IMR-90 (cell line): Measurements from ENCODE around the gene DNTT. TPM values are rescaled to one million over a fixed set of nuclear protein-coding genes. Genes with fewer than 3 reads are reported as not detected.

Experiments
- ATAC-seq: fragments of 200-7000 bp; cut with Tn5 transposase; 2 replicates; pipeline ENCODE4 v1.9.1; 2020; ENCODE audit warnings: low read depth, mild to moderate bottlenecking, moderate library complexity
- BruUV-seq: library from RNA; stranded (reverse); fragments of 400-500 nt; replicated peaks from 2 replicates; lab custom pipeline; 2021; lab: Mats Ljungman, UMichigan
- CTCF ChIA-PET: fragments of 300-600 bp; formaldehyde crosslinking; extraction: SDS; loops from one replicate; lab custom pipeline; 2021; ENCODE audit warnings: antibody characterized with exemption; lab: Yijun Ruan, JAX
- POLR2A ChIA-PET: fragments of 300-600 bp; sonication (Branson Sonifier 250); formaldehyde crosslinking; loops from one replicate; lab custom pipeline; 2022; ENCODE audit warnings: antibody characterized with exemption; ENCODE audit not compliant: unreplicated experiment; lab: Charles Lee
- DNase-seq: peaks from one replicate; pipeline ENCODE4 v3.0.0; 2013
- H2AFZ ChIP-seq: replicated peaks from 2 replicates; pipeline ENCODE3; 2013; ENCODE audit warnings: low read length, mild to moderate bottlenecking; ENCODE audit not compliant: poor library complexity
- H2AK5ac ChIP-seq: 2 replicates; pipeline ENCODE4 v1.6.1; 2013; ENCODE audit warnings: low read depth, low read length, inconsistent platforms
- H2AK9ac ChIP-seq: replicated peaks from 2 replicates; pipeline ENCODE3; 2013; ENCODE audit warnings: mild to moderate bottlenecking, low read depth, low read length, moderate library complexity; ENCODE audit not compliant: poor library complexity
- H2BK120ac ChIP-seq: 2 replicates; pipeline ENCODE4 v1.6.1; 2013; ENCODE audit warnings: low read depth, low read length, inconsistent platforms
- H2BK15ac ChIP-seq: 3 replicates; pipeline ENCODE4 v1.6.1; 2013; ENCODE audit warnings: low read depth, low read length, inconsistent platforms
- H2BK20ac ChIP-seq: 2 replicates; pipeline ENCODE4 v1.6.1; 2013; ENCODE audit warnings: low read depth, mild to moderate bottlenecking, inconsistent platforms, low read length, moderate library complexity
- H2BK5ac ChIP-seq: 2 replicates; pipeline ENCODE4 v1.6.1; 2013; ENCODE audit warnings: mild to moderate bottlenecking, low read depth, low read length, inconsistent platforms; ENCODE audit not compliant: poor library complexity, severe bottlenecking
- H3K14ac ChIP-seq: replicated peaks from 2 replicates; pipeline ENCODE4 v1.6.1; 2013; ENCODE audit warnings: low read depth, low read length, inconsistent platforms
- H3K18ac ChIP-seq: 2 replicates; pipeline ENCODE4 v1.6.1; 2013; ENCODE audit warnings: low read depth, low read length, control low read depth
- H3K23ac ChIP-seq: 2 replicates; pipeline ENCODE4 v1.6.1; 2013; ENCODE audit warnings: low read depth, low read length, inconsistent platforms
- H3K27ac ChIP-seq: 2 replicates; pipeline ENCODE4 v1.5.1; 2013; ENCODE audit warnings: mild to moderate bottlenecking, control low read depth, low read length; ENCODE audit not compliant: insufficient read depth
- H3K27me3 ChIP-seq: 2 replicates; pipeline ENCODE4 v1.6.1; 2013; ENCODE audit warnings: low read length; ENCODE audit not compliant: control insufficient read depth, insufficient read depth
- H3K36me3 ChIP-seq: 2 replicates; pipeline ENCODE4 v1.6.1; 2013; ENCODE audit warnings: low read length, mixed read lengths; ENCODE audit not compliant: control insufficient read depth, insufficient read depth
- H3K4ac ChIP-seq: 2 replicates; pipeline ENCODE4 v1.6.1; 2013; ENCODE audit warnings: low read depth, low read length, inconsistent platforms
- H3K4me1 ChIP-seq: 2 replicates; pipeline ENCODE4 v1.6.1; 2013; ENCODE audit warnings: low read length, mixed read lengths; ENCODE audit not compliant: control insufficient read depth, insufficient read depth
- H3K4me2 ChIP-seq: 2 replicates; pipeline ENCODE4 v1.6.1; 2013; ENCODE audit warnings: low read depth, mild to moderate bottlenecking, control low read depth, low read length, moderate library complexity
- H3K4me3 ChIP-seq: 2 replicates; pipeline ENCODE4 v1.5.1; 2013; ENCODE audit warnings: low read depth, mild to moderate bottlenecking, control low read depth, low read length, moderate library complexity; ENCODE audit not compliant: insufficient read depth
- H3K56ac ChIP-seq: 2 replicates; pipeline ENCODE4 v1.6.1; 2013; ENCODE audit warnings: low read length, inconsistent platforms; ENCODE audit not compliant: insufficient read depth; ENCODE audit errors: extremely low read depth
- H3K79me1 ChIP-seq, 2 experiments: 2 replicates each; pipeline ENCODE4 v1.6.1; 2013; ENCODE audit warnings: low read length in 2 of 2, inconsistent platforms in 1 of 2, low read depth in 1 of 2
- H3K9ac ChIP-seq: 2 replicates; pipeline ENCODE4 v1.6.1; 2013; ENCODE audit warnings: low read depth, low read length, control low read depth
- H3K9me1 ChIP-seq: 2 replicates; pipeline ENCODE4 v1.6.1; 2013; ENCODE audit warnings: low read length, inconsistent platforms; ENCODE audit not compliant: insufficient read depth
- H3K9me3 ChIP-seq: 2 replicates; pipeline ENCODE4 v1.6.1; 2013; ENCODE audit warnings: low read length; ENCODE audit not compliant: control insufficient read depth, insufficient read depth
- H4K20me1 ChIP-seq: 2 replicates; pipeline ENCODE4 v1.6.1; 2013; ENCODE audit warnings: low read length, inconsistent platforms; ENCODE audit not compliant: insufficient read depth
- H4K5ac ChIP-seq: 2 replicates; pipeline ENCODE4 v1.6.1; 2013; ENCODE audit warnings: mild to moderate bottlenecking, low read depth, low read length, control low read depth
- H4K8ac ChIP-seq, 2 experiments: 2 replicates each; pipeline ENCODE4 v1.6.1; 2013; ENCODE audit warnings: low read depth in 2 of 2, low read length in 2 of 2, control low read depth in 1 of 2, inconsistent platforms in 1 of 2
- H4K91ac ChIP-seq: 2 replicates; pipeline ENCODE4 v1.6.1; 2013; ENCODE audit warnings: low read depth, low read length, inconsistent platforms; ENCODE audit not compliant: insufficient read depth
- BHLHE40 ChIP-seq: fragments of 150-350 bp; IDR thresholded peaks from 2 replicates; pipeline ENCODE4 v1.6.1; 2016; ENCODE audit warnings: mild to moderate bottlenecking, low read depth, low read length
- CEBPB ChIP-seq: IDR thresholded peaks from 2 replicates; pipeline ENCODE4 v1.6.1; 2012; ENCODE audit warnings: low read depth, low read length, improper control_type of control experiment
- CHD1 ChIP-seq: IDR thresholded peaks from 2 replicates; pipeline ENCODE4 v1.6.1; 2012; ENCODE audit warnings: low read depth, low read length, improper control_type of control experiment
- FOS ChIP-seq: fragments of 150-350 bp; IDR thresholded peaks from 2 replicates; pipeline ENCODE4 v1.6.1; 2016; ENCODE audit warnings: low read depth, low read length
- MAFK ChIP-seq: IDR thresholded peaks from 2 replicates; pipeline ENCODE4 v1.6.1; 2012; ENCODE audit warnings: low read depth, low read length, improper control_type of control experiment
- MAZ ChIP-seq: IDR thresholded peaks from 2 replicates; pipeline ENCODE4 v1.6.1; 2012; ENCODE audit warnings: low read depth, mild to moderate bottlenecking, low read length, improper control_type of control experiment, moderate library complexity, borderline replicate concordance
- MXI1 ChIP-seq: IDR thresholded peaks from 2 replicates; pipeline ENCODE4 v1.6.1; 2012; ENCODE audit warnings: low read depth, mild to moderate bottlenecking, low read length, moderate library complexity, borderline replicate concordance
- NFE2L2 ChIP-seq: fragments of 150-350 bp; IDR thresholded peaks from 2 replicates; pipeline ENCODE4 v1.6.1; 2016; ENCODE audit warnings: low read depth, mild to moderate bottlenecking, low read length
- POLR2A ChIP-seq: IDR thresholded peaks from 2 replicates; pipeline ENCODE4 v1.6.1; 2012; ENCODE audit warnings: mild to moderate bottlenecking, low read depth, low read length
- RAD21 ChIP-seq: IDR thresholded peaks from 2 replicates; pipeline ENCODE4 v1.6.1; 2012; ENCODE audit warnings: low read length, improper control_type of control experiment
- RCOR1 ChIP-seq: IDR thresholded peaks from 2 replicates; pipeline ENCODE4 v1.6.1; 2012; ENCODE audit warnings: mild to moderate bottlenecking, low read length, improper control_type of control experiment; ENCODE audit not compliant: insufficient replicate concordance
- RFX5 ChIP-seq: IDR thresholded peaks from 2 replicates; pipeline ENCODE4 v1.8.0; 2012; ENCODE audit warnings: low read depth, mild to moderate bottlenecking, low read length, moderate library complexity
- SMC3 ChIP-seq: fragments of 150-350 bp; IDR thresholded peaks from 2 replicates; pipeline ENCODE4 v1.6.1; 2016; ENCODE audit warnings: low read depth, mild to moderate bottlenecking, antibody characterized with exemption, low read length, moderate library complexity
- WGBS, 2 experiments: methylation state at CpG; one replicate each; pipeline versions ENCODE4 v1.1.5 to v1.1.7; 2013; ENCODE audit warnings: missing lambda C conversion rate in 2 of 2; ENCODE audit not compliant: insufficient read length in 1 of 2; ENCODE audit errors: extremely low coverage in 2 of 2; 5-methylcytosine and 5-hydroxymethylcytosine counted together
- dilution Hi-C: fragments of 300-500 bp; cut with HindIII; formaldehyde crosslinking; loops from one replicate; pipeline ENCODE4 v1.14.3; 2018; ENCODE audit warnings: low sequenced_read_pairs; ENCODE audit not compliant: unreplicated experiment
- in situ Hi-C: fragments of 300-500 bp; cut with MboI; formaldehyde crosslinking; loops from 3 replicates; pipeline ENCODE4 v1.14.3; 2019; ENCODE audit warnings: low sequenced_read_pairs, inconsistent platforms, mixed read lengths
- intact Hi-C: fragments of 100-400 bp; cut with micrococcal nuclease; formaldehyde crosslinking; loops from 2 replicates; pipeline ENCODE4 v1.10.0; 2022
- polyA plus RNA-seq, 3 experiments: library from polyadenylated mRNA; depleted of rRNA; stranded (reverse); fragments of >200 nt; gene quantifications; 2 replicates each; pipeline ENCODE4 v1.2.3, GENCODE V29; 2012; ENCODE audit warnings: low replicate concordance in 1 of 3
- total RNA-seq: library from RNA; depleted of rRNA; stranded (reverse); fragments of >200 nt; gene quantifications from 2 replicates; pipeline ENCODE4 v1.2.3, GENCODE V29; 2012
- TF ChIP-seq, protein P1 (sequence below): conservative IDR thresholded peaks from 2 replicates; pipeline ENCODE4 v1.5.1; 2012; ENCODE audit warnings: mild to moderate bottlenecking, low read depth, low read length, improper control_type of control experiment
- TF ChIP-seq, protein P2 (sequence below): fragments of 150-350 bp; IDR thresholded peaks from 2 replicates; pipeline ENCODE4 v1.6.1; 2016; ENCODE audit warnings: low read depth, mild to moderate bottlenecking, low read length, moderate library complexity, borderline replicate concordance
- TF ChIP-seq, protein P3 (sequence below): fragments of 150-350 bp; IDR thresholded peaks from 2 replicates; pipeline ENCODE4 v1.6.1; 2017; ENCODE audit warnings: mild to moderate bottlenecking, antibody characterized with exemption, low read length, low read depth

DNTT gene
- total and polyA plus RNA-seq, 2 of the 4 experiments (the other 2 are of a cell fraction): not detected

DNA sequence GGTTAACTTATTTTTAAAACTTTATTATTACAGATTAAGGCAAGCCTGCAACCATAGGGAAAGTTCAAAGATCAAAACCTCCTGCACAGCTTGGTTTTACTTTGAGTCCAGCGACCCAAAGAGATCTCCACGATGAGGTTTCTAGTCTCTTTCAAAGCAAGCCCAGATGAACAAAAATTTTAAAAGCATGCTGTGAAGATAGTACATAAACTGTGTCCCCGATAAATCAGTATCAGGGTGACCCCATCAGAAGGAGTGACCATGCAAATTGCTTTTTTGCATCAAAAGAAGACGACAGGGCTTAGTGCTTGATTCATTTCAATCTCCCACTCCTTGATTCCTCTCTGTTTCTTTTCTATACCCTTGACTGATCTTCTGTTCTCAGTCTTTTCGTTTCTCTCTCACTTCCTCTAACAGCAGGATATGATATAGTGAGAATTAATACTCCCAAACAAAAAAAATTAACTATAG, 16.0 kb upstream of the DNTT start:
- H4K20me1 ChIP-seq: no peaks in the 10 kb centered on the region
- H4K91ac ChIP-seq: no peak overlapping the region
- intact Hi-C loops: no loop called here
- ATAC-seq (no peak), DNase-seq (no peak)
- H3K56ac ChIP-seq: no peak overlapping the region
- no peaks in the 10 kb centered on the region for H3K79me1 ChIP-seq
- no peak overlapping the region for H3K4me3 ChIP-seq
- BruUV-seq: no TSS peak
- POLR2A ChIA-PET: no interaction called here
- no peaks in the 10 kb centered on the region for H3K9me3 ChIP-seq
- WGBS, 2 experiments: no CpG with 5 or more reads among the region's 5 CpGs
- no peak overlapping the region for H2AK5ac ChIP-seq
- in situ Hi-C loops: no loop called here
- H3K18ac ChIP-seq: no peak overlapping the region
- no peak overlapping the region for H3K27ac ChIP-seq
- H3K9ac ChIP-seq: no peak overlapping the region
- H2BK15ac ChIP-seq: no peak overlapping the region
- no peaks in the 10 kb centered on the region for H3K27me3 ChIP-seq
- dilution Hi-C loops: no loop called here
- no peaks in the 10 kb centered on the region for H3K36me3 ChIP-seq
- CTCF ChIA-PET: interaction anchor here (1.1 kb wide), 1 partner anchor 271 kb away, joined by 3 read pairs; no protein-coding TSS in a partner anchor
- no peak overlapping the region for H2AFZ ChIP-seq
- no peaks in the 10 kb centered on the region for H3K4me1 ChIP-seq
- no peak overlapping the region for H4K5ac ChIP-seq
- H3K9me1 ChIP-seq: no peaks in the 10 kb centered on the region
- H3K14ac ChIP-seq: no peak overlapping the region
- no peak overlapping the region for H2BK20ac ChIP-seq
- H4K8ac ChIP-seq: no peak overlapping the region
- H2AK9ac ChIP-seq: no peak overlapping the region
- no peak overlapping the region for H3K4me2 ChIP-seq
- no peak overlapping the region for H3K4ac ChIP-seq
- H2BK120ac ChIP-seq: no peak overlapping the region
- TF ChIP-seq MAFK: no peak
- TF ChIP-seq NFE2L2: no peak
- TF ChIP-seq SMC3: no peak
- TF ChIP-seq POLR2A: no peak
- TF ChIP-seq RAD21: no peak
- TF ChIP-seq, protein P1, sequence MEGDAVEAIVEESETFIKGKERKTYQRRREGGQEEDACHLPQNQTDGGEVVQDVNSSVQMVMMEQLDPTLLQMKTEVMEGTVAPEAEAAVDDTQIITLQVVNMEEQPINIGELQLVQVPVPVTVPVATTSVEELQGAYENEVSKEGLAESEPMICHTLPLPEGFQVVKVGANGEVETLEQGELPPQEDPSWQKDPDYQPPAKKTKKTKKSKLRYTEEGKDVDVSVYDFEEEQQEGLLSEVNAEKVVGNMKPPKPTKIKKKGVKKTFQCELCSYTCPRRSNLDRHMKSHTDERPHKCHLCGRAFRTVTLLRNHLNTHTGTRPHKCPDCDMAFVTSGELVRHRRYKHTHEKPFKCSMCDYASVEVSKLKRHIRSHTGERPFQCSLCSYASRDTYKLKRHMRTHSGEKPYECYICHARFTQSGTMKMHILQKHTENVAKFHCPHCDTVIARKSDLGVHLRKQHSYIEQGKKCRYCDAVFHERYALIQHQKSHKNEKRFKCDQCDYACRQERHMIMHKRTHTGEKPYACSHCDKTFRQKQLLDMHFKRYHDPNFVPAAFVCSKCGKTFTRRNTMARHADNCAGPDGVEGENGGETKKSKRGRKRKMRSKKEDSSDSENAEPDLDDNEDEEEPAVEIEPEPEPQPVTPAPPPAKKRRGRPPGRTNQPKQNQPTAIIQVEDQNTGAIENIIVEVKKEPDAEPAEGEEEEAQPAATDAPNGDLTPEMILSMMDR: no peak
- TF ChIP-seq CEBPB: no peak
- no peak for TF ChIP-seq RFX5
- no peak for TF ChIP-seq BHLHE40
- no peak for TF ChIP-seq CHD1
- TF ChIP-seq, protein P2, sequence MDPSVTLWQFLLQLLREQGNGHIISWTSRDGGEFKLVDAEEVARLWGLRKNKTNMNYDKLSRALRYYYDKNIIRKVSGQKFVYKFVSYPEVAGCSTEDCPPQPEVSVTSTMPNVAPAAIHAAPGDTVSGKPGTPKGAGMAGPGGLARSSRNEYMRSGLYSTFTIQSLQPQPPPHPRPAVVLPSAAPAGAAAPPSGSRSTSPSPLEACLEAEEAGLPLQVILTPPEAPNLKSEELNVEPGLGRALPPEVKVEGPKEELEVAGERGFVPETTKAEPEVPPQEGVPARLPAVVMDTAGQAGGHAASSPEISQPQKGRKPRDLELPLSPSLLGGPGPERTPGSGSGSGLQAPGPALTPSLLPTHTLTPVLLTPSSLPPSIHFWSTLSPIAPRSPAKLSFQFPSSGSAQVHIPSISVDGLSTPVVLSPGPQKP: no peak
- TF ChIP-seq, protein P3, sequence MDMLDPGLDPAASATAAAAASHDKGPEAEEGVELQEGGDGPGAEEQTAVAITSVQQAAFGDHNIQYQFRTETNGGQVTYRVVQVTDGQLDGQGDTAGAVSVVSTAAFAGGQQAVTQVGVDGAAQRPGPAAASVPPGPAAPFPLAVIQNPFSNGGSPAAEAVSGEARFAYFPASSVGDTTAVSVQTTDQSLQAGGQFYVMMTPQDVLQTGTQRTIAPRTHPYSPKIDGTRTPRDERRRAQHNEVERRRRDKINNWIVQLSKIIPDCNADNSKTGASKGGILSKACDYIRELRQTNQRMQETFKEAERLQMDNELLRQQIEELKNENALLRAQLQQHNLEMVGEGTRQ: no peak
- TF ChIP-seq MAZ: no peak
- no peak for TF ChIP-seq RCOR1
- TF ChIP-seq FOS: no peak
- TF ChIP-seq MXI1: no peak
- H2BK5ac ChIP-seq: no peak overlapping the region
- no peak overlapping the region for H3K23ac ChIP-seq
